ENCODE measurements around the gene FOXJ3.
"Not testable (repeated sequence)": the region's sequence is repeated elsewhere in the genome, so short reads cannot be mapped to it uniquely, and the experiment has no call there.

DNA sequence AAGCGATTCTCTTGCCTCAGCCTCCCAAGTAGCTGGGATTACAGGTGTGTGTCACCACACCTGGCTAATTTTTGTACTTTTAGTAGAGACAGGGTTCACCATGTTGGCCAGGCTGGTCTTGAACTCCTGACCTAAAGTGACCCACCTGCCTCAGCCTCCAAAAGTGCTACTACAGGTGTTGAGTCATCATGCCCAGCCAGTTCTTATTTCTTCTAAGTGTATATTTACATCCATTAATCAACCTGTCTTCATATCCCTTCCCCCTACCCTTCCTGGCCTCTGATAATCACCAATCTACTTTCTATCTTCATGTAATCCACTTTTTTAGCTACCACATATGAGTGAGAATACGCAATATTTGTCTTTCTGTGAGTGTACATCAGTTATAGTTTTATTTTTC lies 128.1 kb downstream of the FOXJ3 start:
- not testable (repeated sequence) for TF ChIP-seq POLR2A (IDR thresholded peaks at IDR 0.05; ENCODE audit: low read depth, low read length); POLR2AphosphoS5 (IDR thresholded peaks at IDR 0.05; ENCODE audit: low read depth, low read length); TAF1 (IDR thresholded peaks at IDR 0.05; ENCODE audit: low read depth, low read length); POU2F2 (IDR thresholded peaks at IDR 0.05; ENCODE audit: low read depth, low read length); PAX5 (IDR thresholded peaks at IDR 0.05; ENCODE audit: insufficient read depth, low read length, severe bottlenecking); SPI1 (IDR thresholded peaks at IDR 0.05; ENCODE audit: low read depth, low read length)
